Renal cortex interstitium (tissue), 11 donors: ENCODE data around the gene CTNND2. TPM values are rescaled to one million over a fixed set of nuclear protein-coding genes. Genes with fewer than 3 reads are reported as not detected.

Experiments
- DNase-seq, 11 donors: peaks; one replicate each; pipeline ENCODE4 v3.0.0-alpha.2; 2013; ENCODE audit warnings: low read depth in 9 of 11, low spot score in 4 of 11; ENCODE audit errors: extremely low read depth in 1 of 11
- polyA plus RNA-seq, 3 donors: library from polyadenylated mRNA; unstranded; fragments of 120-200 nt; gene quantifications; one replicate each; pipeline ENCODE4 v1.2.1, GENCODE V29; 2013; ENCODE audit not compliant: insufficient read length in 3 of 3

The CTNND2 gene
- polyA plus RNA-seq, 3 donors: 2.0 to 2.4 (median 2.3) TPM

DNA sequence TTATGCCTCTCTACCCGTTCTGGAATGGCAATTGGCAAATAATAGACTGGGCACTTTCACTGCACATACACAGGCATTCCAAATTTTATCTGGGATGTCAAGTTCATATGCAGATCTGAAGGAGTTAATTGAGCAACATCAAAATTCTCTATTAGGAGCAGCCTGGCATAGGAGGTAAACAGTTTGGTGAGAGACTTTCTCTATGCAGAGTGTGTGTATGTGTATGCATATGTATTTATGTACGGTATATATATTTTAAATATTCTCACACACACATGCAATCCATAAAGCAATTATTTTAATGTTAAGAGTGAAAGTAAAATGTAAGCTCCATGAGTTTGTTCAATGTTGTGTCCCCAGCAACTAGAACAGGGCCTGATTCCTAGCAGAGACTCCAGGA is 517.8 kb downstream of the CTNND2 start:
- DNase-seq: no peak

DNA sequence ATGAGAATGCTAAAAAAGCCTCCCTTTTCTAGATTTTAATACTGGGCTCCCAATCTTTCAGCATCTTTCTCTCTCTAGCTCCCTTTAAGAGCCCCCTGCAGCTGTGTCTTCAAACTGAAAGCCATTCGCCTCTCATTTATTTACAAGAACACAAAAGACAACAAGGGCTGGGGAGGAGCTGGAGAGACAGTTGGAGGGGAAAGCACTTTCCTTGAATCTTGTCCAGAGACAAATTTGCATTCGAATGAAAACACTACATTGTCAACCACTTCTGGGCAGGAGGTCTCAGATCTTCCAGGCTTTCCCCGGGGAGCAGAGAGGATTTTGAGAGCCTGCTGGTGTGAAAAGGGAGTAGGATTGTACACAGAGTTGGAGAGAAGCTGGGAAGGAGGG is 518.3 kb downstream of the CTNND2 start:
- DNase-seq: no peak

DNA sequence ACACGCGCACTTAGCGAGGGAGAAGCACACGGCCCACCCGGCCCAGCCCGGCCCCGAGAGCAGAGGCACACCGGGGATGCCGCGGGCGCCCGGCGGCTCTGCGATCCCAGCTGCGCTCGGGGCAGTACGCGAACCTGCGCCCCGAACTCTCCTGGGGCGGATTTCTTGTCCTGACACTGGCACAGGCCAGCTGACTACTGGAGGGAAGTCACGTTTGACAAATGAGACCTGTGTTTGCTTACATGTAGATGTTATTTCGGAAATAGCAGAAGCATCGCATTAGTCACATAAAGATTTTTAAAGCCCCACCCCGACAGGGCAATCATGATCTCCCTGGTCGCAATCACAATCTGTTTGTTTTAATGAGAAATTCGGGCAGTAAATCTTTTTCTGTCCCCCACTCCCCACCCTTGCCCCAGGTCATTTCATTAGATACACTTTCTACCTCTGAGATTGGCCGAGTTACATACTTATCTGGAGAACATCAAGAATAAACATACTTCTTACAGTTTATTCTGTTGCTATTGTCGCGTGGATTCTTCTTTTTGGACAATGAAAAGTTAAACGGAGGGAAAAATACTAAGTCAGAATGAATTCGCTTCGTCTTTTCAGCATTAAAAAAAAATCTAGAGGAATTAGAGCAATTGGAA is 518.9 kb downstream of the CTNND2 start:
- DNase-seq: peak in 1 of 11 donors; percentile 3

GRCh38 chr5:11384441-11385250 is 519.6 kb downstream of the CTNND2 start:
- DNase-seq: peak in 5 of 11 donors; percentile 4 to 18 (median 15)

DNA sequence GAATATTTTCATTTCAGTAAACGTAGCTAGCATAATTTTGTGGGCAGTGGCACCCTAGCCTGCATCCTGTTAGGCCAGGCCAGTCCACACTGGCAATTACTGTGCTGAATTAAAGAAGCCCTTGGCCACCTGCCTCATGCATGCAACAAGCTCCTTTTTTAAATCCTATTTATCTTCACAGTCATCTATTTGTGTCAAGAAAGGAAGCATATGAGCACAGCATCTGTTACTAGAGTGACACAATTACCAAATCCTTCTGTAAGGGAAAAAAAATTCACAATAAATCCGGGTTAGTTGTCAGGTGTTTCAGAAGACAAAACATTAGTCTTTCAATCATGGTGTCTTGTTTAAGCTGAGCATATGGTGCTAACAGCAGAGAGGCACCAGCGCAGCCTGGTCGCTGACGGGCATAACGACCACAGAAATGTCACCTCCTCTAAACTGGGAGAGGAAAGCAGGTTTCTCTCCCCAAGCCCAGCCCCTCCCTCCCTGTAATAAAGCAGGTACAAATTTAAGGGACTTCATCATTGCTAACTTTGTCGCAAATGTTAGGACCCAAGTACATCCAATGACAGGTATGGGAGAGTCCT is 520.6 kb downstream of the CTNND2 start:
- DNase-seq: no peak

GRCh38 chr5:11378461-11378860 is 525.8 kb downstream of the CTNND2 start:
- DNase-seq: no peak

GRCh38 chr5:11377896-11378295 is 526.4 kb downstream of the CTNND2 start:
- DNase-seq: no peak

DNA sequence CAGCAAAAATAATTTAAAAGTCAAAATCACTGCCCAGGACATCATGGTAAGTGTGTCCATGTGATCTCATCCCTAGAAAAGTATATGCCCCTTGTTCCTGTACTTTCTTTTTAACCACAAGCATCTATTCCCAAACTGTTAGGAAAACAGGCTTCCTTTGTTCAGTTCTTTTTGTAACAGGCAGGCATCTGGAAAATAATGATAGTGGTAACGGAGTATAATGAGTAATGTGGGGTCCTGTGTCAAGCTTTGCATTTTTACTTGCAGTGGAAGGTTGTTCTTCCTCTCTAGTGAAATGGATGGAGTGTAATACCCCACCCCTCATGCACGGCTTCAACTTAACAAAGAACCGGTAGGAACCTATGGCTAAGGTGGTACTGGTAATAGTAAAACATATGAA is 532.1 kb downstream of the CTNND2 start:
- DNase-seq: no peak

DNA sequence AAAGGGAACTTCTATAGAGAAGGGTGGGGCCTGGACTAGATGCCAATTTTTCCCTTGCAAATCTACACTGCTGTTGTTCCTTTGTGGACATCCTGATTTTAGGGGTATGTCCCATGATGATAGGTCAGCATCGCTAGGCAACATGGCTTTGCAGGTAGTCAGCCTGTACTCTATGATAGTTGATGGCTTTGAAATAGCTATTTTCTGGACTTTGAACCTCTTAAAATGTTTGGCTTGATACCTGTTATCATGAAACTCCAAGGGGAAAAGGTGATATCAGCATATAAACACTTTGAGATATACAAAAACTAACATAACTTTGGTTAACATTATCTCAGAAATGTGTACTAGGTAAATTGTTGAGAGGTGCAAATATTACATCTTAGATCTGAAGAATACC is 533.2 kb downstream of the CTNND2 start:
- no peak for DNase-seq

- no peak for DNase-seq
Measured at GRCh38 chr5:11364531-11364930, 539.7 kb downstream of the CTNND2 start.

GRCh38 chr5:11363631-11364178 is 540.5 kb downstream of the CTNND2 start:
- no peak for DNase-seq

GRCh38 chr5:11361768-11362167 is 542.5 kb downstream of the CTNND2 start:
- no peak for DNase-seq

- DNase-seq: no peak
Measured at GRCh38 chr5:11357928-11358327, 546.3 kb downstream of the CTNND2 start.

- DNase-seq: no peak
Measured at GRCh38 chr5:11355491-11355890, 548.8 kb downstream of the CTNND2 start.

- no peak for DNase-seq
Measured at GRCh38 chr5:11346336-11346735, 557.9 kb downstream of the CTNND2 start.

DNA sequence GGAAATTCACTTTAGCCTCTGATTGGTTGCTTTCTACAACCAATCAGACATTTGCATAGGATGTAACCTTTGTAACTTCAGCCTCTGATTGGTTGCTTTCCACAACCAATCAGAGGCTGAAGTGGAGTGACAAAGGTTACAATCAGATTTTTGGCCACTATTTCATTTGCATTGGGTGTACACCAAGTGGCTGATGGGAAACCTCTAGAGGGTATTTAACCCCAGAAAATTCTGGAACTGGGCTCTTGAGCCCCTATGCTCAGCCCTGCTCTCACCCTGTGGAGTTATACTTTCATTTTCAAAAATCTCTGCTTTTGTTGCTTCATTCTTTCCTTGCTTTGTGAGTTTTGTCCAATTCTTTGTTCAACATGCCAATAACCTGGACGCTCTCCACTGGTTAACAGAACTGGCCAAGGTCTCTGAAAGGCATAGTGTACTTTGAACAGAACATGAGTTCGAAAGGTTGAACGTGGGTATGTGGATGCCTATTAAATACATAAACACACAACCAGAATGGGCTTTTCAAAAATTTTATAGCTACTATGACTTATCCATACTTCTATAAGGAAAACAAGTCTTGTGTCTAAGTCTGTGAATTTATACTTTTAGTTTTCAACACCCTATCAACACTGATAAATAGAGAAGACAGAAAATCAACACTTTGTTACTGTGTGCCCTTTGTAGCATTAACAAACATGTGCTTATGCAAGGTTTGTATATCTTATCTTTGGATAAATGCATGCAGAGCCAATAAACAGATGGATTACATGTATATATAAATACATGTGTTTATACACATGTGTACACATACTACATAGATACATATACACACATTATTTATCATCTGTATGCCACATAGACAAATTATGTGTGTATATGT is 568.1 kb downstream of the CTNND2 start:
- no peak for DNase-seq

DNA sequence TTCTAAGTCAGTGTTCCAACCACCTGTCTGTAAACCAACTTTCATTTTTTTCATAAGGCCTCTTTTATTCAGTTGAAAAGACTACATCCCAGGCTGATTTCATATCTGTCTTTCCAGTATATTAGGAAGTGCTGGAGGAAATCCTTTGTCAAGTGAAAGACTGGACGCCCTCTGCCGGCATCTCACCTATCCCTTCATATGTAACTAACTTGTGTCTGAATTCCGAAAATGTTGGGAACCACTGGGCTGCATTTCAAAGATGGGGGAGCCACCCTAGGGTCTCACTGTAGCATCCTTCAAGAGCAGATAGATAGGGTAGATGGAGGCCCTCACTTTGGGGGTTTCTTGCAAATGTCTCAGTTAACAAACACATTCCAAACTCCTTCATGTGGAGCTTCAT is 569.8 kb downstream of the CTNND2 start:
- no peak for DNase-seq

- no peak for DNase-seq
Measured at GRCh38 chr5:11329679-11330078, 574.6 kb downstream of the CTNND2 start.
